Duodenal mucosa (tissue), 2 donors: ENCODE measurements around the gene SLC11A1.
A peak's percentile ranks its signal among the peaks of the same experiment; 100 is the strongest.

Experiments
- H3K27ac ChIP-seq: one replicate; pipeline ENCODE4 v1.7.0; 2013; ENCODE audit warnings: low read depth, low read length
- H3K27me3 ChIP-seq, 2 donors: one replicate each; pipeline ENCODE4 v1.7.0; 2013; ENCODE audit warnings: low read length in 2 of 2, control low read depth in 1 of 2; ENCODE audit not compliant: insufficient read depth in 2 of 2, control insufficient read depth in 1 of 2
- H3K36me3 ChIP-seq, 2 donors: one replicate each; pipeline ENCODE4 v1.7.0; 2013; ENCODE audit warnings: low read length in 2 of 2, control low read depth in 1 of 2; ENCODE audit not compliant: insufficient read depth in 2 of 2, control insufficient read depth in 1 of 2
- H3K4me1 ChIP-seq, 2 donors: one replicate each; pipeline ENCODE4 v1.7.0; 2013; ENCODE audit warnings: low read length in 2 of 2, control low read depth in 1 of 2; ENCODE audit not compliant: insufficient read depth in 2 of 2, control insufficient read depth in 1 of 2
- H3K4me3 ChIP-seq, 2 donors: one replicate each; pipeline ENCODE4 v1.7.0; 2013; ENCODE audit warnings: low read length in 2 of 2, low read depth in 1 of 2
- H3K9ac ChIP-seq, 2 donors: one replicate each; pipeline ENCODE4 v1.7.0; 2013; ENCODE audit warnings: low read length in 2 of 2, low read depth in 1 of 2
- H3K9me3 ChIP-seq, 2 donors: one replicate each; pipeline ENCODE4 v1.7.0; 2013; ENCODE audit warnings: low read length in 2 of 2, control low read depth in 1 of 2; ENCODE audit not compliant: control insufficient read depth in 1 of 2

SLC11A1 gene

DNA sequence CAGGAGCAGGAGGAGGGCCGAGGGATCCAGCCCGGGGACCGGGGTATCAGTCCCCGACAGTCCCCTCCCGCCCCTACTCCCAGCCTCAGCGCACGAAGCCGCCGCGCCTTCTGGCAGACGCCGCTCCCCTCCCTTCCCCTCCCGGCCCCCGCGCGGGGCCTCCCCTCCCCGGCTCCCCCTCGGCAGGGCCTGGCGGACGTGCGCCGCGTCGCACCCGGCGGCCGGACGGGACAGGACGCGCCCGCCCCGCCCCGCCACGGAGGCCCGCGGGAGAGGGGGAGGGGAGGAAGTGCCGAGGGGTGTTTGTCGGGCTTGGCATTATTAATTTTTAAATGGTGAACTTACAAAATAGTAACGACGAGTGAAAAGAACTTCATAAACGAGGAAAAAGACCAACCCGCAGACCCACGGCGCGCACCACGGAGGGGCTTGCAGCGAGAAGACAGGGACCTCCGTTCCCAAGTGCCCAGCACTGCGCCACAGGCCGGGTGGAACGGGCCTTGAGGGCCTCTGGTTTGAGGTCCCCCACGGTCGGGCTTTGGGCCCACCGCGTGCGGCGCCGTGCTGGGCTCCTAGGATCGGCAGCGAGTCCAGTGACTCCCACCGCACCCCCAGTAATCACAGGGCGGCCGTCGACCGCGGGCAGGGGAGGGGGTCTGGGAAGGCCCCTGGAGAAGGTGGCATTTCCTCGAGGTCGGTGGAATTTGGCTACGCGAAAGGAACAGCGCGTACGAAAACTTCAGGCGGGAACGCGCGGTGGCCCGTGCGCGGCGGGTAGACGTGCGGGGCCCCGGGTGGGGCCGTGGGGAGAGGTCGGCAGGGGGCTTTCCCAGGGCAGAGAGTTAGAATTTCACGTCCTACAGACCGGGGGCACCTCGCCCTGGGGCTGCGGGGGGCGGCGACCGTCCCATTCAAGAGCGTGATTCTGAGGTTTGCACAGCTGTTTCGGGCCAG is 16.6 kb downstream of the SLC11A1 start:
- Histone ChIP-seq H3K27ac (peak overlapping the region; percentile 100), H3K27me3 (no peaks in the 10 kb centered on the region), H3K4me1 (peaks cover 40 to 51% of the 10 kb centered on the region in 2 donors), H3K9me3 (no peaks in the 10 kb centered on the region), H3K36me3 (peaks cover 10 to 23% of the 10 kb centered on the region in 2 donors), H3K9ac (peak overlapping the region; percentile 82 to 89), H3K4me3 (peak overlapping the region; percentile 80 to 85)

DNA sequence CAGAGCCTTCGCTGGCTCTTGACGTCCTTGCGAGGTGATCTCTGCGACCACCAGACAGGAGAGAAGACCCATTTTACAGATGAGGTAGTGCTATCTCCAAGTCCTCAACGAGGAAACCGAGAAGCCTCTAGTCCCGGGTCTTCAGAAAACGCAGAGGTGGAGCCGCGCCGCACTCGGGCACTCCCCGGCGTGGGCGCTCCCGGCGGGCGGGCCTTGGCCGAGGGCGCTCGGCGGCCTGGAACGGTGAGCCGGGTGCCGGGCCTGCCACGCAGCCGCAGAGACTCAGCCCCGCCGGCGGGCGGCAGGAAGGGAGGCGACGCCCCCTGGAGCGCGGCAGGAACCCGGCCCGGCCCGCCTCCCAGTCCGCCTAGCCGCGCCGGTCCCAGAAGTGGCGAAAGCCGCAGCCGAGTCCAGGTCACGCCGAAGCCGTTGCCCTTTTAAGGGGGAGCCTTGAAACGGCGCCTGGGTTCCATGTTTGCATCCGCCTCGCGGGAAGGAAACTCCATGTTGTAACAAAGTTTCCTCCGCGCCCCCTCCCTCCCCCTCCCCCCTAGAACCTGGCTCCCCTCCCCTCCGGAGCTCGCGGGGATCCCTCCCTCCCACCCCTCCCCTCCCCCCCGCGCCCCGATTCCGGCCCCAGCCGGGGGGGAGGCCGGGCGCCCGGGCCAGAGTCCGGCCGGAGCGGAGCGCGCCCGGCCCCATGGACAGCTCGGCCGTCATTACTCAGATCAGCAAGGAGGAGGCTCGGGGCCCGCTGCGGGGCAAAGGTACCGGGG is 17.5 kb downstream of the SLC11A1 start, which contains the start of gene CTDSP1:
Gene CTDSP1 (plus strand): TSS at position 478 of the 776 bp plus-strand sequence. CDS start 223 bp downstream, at position 701.
- peaks cover 40 to 51% of the 10 kb centered on the region in 2 donors for H3K4me1 ChIP-seq
- H3K36me3 ChIP-seq = peaks cover 17 to 31% of the 10 kb centered on the region in 2 donors
- peak within 1 kb of the TSS; percentile 84 to 85 for H3K4me3 ChIP-seq
- H3K27me3 ChIP-seq = no peaks in the 10 kb centered on the region
- H3K9ac ChIP-seq = peak within 1 kb of the TSS; percentile 82 to 87
- peak within 1 kb of the TSS; percentile 100 for H3K27ac ChIP-seq
- H3K9me3 ChIP-seq = no peaks in the 10 kb centered on the region

DNA sequence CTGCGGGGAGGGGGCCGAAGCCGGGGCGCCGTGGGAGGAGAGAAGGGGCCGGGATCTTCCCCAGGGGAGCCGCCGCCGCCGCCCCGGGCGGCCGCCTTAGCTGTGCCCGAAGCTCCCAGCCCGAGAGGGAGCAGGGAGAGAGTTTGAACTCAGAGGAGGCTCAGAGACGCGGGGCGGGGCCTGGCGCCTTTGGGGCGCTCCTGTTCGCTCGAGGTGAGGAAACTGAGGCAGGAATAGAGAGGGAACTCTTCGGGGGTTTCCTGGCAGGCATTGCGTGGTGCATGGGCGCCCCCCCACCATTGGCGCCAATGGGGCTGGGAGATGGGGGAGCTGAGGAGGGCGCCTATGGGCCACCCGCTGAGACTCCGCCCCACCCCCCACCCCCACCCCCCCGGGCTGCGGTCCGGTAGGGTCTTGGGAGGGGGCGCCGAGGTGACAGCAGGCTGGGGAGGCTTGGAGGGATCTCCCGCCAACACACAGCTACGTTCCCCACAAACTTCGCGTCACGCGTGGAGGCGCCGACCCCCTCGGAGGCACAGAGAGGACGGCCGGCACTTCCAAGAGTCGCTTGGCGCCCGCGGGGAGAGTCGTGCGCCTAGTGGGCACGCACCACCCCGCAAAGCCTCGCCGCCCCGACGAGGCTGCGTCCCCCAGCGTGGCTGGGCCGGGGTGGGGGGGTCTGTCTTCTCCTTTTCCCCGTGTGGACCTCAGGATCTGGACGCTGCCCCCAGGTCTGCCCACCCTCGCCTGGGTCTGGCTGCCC is 18.3 kb downstream of the SLC11A1 start:
- Histone ChIP-seq H3K9ac (peak overlapping the region; percentile 68 to 82), H3K4me1 (peaks cover 42 to 53% of the 10 kb centered on the region in 2 donors), H3K36me3 (peaks cover 19 to 38% of the 10 kb centered on the region in 2 donors), H3K27ac (peak overlapping the region; percentile 90), H3K9me3 (no peaks in the 10 kb centered on the region), H3K4me3 (peak overlapping the region; percentile 79 to 84), H3K27me3 (no peaks in the 10 kb centered on the region)

DNA sequence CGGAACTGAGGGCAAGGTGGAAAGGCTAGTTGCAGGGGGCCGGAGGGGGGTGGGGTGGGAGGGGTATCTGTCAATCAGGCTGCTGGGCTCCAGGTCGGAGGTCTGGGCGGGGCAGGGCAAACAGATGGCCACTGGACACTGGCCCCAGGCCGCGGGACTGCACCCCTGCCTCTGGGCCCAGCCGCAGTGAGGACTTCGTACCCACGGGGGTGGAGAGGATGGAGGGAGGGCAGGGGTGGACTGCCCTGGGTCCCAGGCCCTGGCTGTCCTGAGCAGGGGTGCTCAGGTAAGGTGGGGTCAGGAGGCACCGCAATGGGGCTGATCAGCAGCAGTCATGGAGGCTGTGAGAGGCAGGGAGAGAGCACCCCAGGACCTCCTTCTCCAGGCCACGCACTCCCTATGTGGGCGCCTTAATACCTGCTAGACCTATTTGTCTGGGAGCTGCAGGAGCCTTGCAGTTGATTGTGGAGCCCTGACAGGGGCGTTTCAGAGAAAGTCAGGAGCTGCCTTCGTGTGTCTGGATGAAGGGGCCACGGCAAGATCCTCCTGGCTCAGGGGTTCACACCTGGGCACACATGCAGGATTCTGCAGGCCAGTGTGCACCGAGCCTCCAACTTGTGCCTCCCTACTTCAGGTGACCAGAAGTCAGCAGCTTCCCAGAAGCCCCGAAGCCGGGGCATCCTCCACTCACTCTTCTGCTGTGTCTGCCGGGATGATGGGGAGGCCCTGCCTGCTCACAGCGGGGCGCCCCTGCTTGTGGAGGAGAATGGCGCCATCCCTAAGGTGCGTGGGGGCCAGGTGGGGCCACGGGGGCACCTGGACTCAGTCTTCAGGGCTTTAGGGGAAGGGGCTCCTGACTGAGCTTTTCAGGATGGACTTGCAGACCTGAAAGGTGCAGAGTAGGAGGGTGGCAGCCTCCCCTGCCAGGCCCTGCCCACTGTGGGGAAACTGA is 19.1 kb downstream of the SLC11A1 start:
- no peaks in the 10 kb centered on the region for H3K9me3 ChIP-seq
- peak overlapping the region; percentile 79 to 84 for H3K4me3 ChIP-seq
- H3K27me3 ChIP-seq = no peaks in the 10 kb centered on the region
- H3K4me1 ChIP-seq = peaks cover 44 to 55% of the 10 kb centered on the region in 2 donors
- peak overlapping the region; percentile 90 for H3K27ac ChIP-seq
- peaks cover 19 to 39% of the 10 kb centered on the region in 2 donors for H3K36me3 ChIP-seq
- peak overlapping the region; percentile 68 to 82 for H3K9ac ChIP-seq

DNA sequence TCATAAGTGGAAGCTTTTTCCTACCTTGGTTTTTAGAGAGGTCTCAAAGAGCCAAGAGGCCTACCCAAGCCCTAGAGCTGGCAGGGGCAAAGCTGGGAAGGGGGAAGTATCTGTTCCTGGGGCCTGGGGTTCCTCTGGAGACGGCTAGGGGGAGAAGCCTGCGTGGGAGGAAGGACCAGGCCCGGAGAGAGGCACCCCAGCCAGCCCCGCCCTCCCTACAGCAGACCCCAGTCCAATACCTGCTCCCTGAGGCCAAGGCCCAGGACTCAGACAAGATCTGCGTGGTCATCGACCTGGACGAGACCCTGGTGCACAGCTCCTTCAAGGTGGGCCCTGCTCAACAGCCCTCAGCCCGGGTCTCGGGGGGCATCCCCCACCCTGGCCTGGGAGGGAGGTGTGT is 19.8 kb downstream of the SLC11A1 start:
- Histone ChIP-seq H3K36me3 (peaks cover 19 to 39% of the 10 kb centered on the region in 2 donors), H3K27ac (no peak overlapping the region), H3K9me3 (no peaks in the 10 kb centered on the region), H3K4me1 (peaks cover 44 to 55% of the 10 kb centered on the region in 2 donors), H3K4me3 (peak overlapping the region in 1 of 2 donors; percentile 79), H3K9ac (peak overlapping the region; percentile 68 to 72), H3K27me3 (no peaks in the 10 kb centered on the region)

DNA sequence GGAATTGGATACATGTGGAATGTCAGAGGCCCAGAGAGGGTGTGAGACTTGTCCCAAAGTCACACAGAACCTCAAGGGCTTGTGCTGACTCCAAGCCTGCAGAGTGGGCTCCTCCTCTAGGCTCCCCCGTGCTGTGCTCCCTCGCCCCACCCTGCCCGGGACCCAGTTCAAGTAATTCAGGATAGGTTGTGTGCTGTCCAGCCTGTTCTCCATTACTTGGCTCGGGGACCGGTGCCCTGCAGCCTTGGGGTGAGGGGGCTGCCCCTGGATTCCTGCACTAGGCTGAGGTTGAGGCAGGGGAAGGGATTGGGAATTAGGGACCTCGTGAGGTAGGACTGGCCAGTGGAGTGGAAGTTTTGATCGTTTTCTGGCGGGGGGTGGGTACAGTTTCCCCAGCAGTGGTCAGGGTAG is 20.4 kb downstream of the SLC11A1 start:
- Histone ChIP-seq H3K9ac (no peak overlapping the region), H3K4me3 (no peak overlapping the region), H3K9me3 (no peaks in the 10 kb centered on the region), H3K27me3 (no peaks in the 10 kb centered on the region), H3K36me3 (peaks cover 19 to 39% of the 10 kb centered on the region in 2 donors), H3K27ac (no peak overlapping the region), H3K4me1 (peaks cover 42 to 55% of the 10 kb centered on the region in 2 donors)

DNA sequence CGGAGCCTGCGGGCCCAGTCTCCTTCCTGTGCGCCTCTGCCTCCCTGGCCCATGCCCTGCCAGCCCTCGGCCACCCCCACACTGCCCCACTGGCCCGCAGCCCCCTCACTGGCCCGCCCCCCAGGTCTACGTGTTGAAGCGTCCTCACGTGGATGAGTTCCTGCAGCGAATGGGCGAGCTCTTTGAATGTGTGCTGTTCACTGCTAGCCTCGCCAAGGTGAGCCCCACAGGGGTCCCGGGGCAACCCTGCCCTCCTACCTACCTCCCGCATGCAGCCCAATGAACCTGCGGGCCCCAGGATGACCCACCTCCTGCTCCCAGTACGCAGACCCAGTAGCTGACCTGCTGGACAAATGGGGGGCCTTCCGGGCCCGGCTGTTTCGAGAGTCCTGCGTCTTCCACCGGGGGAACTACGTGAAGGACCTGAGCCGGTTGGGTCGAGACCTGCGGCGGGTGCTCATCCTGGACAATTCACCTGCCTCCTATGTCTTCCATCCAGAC is 20.9 kb downstream of the SLC11A1 start:
- Histone ChIP-seq H3K4me3 (no peak overlapping the region), H3K9ac (no peak overlapping the region), H3K27ac (no peak overlapping the region)

DNA sequence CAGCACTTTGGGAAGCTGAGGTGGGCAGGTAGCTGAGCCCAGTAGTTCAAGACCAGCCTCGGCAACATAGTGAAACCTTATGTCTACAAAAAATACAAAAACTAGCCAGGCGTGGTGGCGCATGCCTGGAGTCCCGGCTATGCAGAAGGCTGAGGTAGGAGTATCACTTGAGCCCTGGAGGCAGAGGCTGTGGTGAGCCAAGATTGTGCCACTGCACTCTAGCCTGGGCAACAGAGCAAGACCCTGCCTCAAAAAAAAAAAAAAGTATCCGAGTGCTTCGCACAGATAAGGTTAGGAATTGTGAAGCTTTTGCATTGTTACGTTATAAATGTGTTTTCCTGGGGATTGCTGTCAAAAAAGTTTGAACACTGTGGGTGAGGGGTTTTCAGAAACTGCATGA is 21.7 kb downstream of the SLC11A1 start:
- Histone ChIP-seq H3K27ac (no peak overlapping the region), H3K27me3 (no peaks in the 10 kb centered on the region), H3K9ac (no peak overlapping the region), H3K36me3 (peaks cover 19 to 39% of the 10 kb centered on the region in 2 donors), H3K4me3 (no peak overlapping the region), H3K4me1 (peaks cover 35 to 50% of the 10 kb centered on the region in 2 donors), H3K9me3 (no peaks in the 10 kb centered on the region)

More for the DNA sequence above, 20.9 kb downstream of the SLC11A1 start:
- peaks cover 19 to 39% of the 10 kb centered on the region in 2 donors for H3K36me3 ChIP-seq
- H3K4me1 ChIP-seq = peaks cover 38 to 54% of the 10 kb centered on the region in 2 donors
- H3K9me3 ChIP-seq = no peaks in the 10 kb centered on the region
- no peaks in the 10 kb centered on the region for H3K27me3 ChIP-seq
